GM12878 (cell line): Measurements from ENCODE around the gene CLINT1. TPM values are rescaled to one million over a fixed set of nuclear protein-coding genes. Genes with fewer than 3 reads are reported as not detected.

ENCODE experiments used
- CBX3 ChIP-seq: fragments of 200-600 bp; sonication (generic); IDR thresholded peaks from 2 replicates; pipeline ENCODE4 v1.6.1; 2016; ENCODE audit warnings: low read depth, borderline replicate concordance
- CUX1 ChIP-seq: IDR thresholded peaks from 2 replicates; pipeline ENCODE4 v1.6.1; 2012; ENCODE audit warnings: improper control_type of control experiment, low read depth, low read length; ENCODE audit not compliant: insufficient replicate concordance
- IKZF2 ChIP-seq, 2 experiments: fragments of 450-650 bp; IDR thresholded peaks; 2 replicates each; pipeline ENCODE4 v1.6.1; 2017; ENCODE audit warnings: mild to moderate bottlenecking in 2 of 2, moderate library complexity in 2 of 2
- NR2F1 ChIP-seq: fragments of 450-650 bp; conservative IDR thresholded peaks from 2 replicates; pipeline ENCODE4 v1.6.1; 2017; ENCODE audit warnings: mild to moderate bottlenecking
- POU2F2 ChIP-seq: IDR thresholded peaks from 3 replicates; pipeline ENCODE4 v1.6.1; 2011; ENCODE audit warnings: low read depth, mild to moderate bottlenecking, low read length, borderline replicate concordance
- REST ChIP-seq: IDR thresholded peaks from 2 replicates; pipeline ENCODE4 v1.6.1; 2012; ENCODE audit warnings: mild to moderate bottlenecking, low read depth, low read length
- SMAD1 ChIP-seq: fragments of 450-650 bp; IDR thresholded peaks from 2 replicates; pipeline ENCODE4 v1.6.1; 2018; ENCODE audit warnings: mild to moderate bottlenecking, low read depth; ENCODE audit not compliant: partially characterized antibody
- polyA plus RNA-seq, 11 experiments: library from polyadenylated mRNA; depleted of rRNA in 4 of 11; unstranded in 6 of 11; stranded (reverse) in 5 of 11; fragments of >200 nt; fragmentation: Nextera tagmentation in 4 of 11; fragmentation: Illumina TruSeq in 1 of 11; extraction: Ambion mirVana in 4 of 11; extraction: Trizol in 1 of 11; gene quantifications; 1 replicate in 1 of 11; 2 replicates in 10 of 11; pipeline versions ENCODE4 v1.2.1 to v1.2.3, GENCODE V29; 2011 to 2016; ENCODE audit warnings: inconsistent platforms in 2 of 11, missing spikeins in 2 of 11, low read depth in 1 of 11
- total RNA-seq, 4 experiments: library from RNA; depleted of rRNA in 3 of 4; stranded (reverse); fragments of >200 nt in 3 of 4; fragmentation: Illumina TruSeq in 1 of 4; extraction: Trizol in 1 of 4; gene quantifications; 2 replicates each; pipeline versions ENCODE4 v1.2.1 to v1.2.3, GENCODE V29; 2013 to 2021

The CLINT1 gene
- total and polyA plus RNA-seq, 10 of the 15 experiments (the other 5 are each of a cell fraction or from before 2014, with no cell fraction given) = 30.0 to 136 (median 105) TPM

DNA sequence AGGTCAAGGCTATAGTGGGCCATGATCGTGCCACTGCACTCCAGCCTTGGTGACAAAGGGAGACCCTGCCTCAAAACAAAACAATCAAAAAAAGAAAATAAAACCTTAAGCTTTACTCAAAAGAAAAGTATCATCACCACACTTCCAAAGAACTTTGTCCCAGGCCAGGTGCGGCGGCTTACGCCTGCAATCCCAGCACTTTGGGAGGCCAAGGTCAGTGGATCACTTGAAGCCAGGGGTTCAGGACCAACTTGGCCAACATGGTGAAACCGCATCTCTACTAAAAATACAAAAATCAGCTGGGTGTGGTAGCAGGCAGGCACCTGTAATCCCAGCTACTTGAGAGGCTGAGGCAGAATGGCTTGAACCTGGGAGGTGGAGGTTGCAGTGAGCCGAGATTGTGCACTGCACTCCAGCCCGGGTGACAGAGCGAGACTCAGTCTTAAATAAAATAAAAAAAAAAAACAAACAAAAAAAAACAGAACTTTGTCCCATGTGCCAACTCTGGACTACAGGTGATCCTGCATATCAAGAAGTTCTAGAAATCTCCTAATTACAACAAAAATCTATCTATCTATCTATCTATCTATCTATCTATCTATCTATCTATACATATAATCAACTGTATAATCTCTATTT is 19.7 kb downstream of the CLINT1 start (continued):
- TF ChIP-seq CUX1 = no peak
- TF ChIP-seq REST = no peak
- TF ChIP-seq SMAD1 = no peak
- TF ChIP-seq NR2F1 = no peak
- no peak for TF ChIP-seq CBX3
- no peak for TF ChIP-seq POU2F2
- no peak for TF ChIP-seq IKZF2 (IDR thresholded peaks at IDR 0.05)
